ENCODE results near the gene TMEM270. TPM values are rescaled to one million over a fixed set of nuclear protein-coding genes. Genes with fewer than 3 reads are reported as not detected.
A peak's percentile ranks its signal among the peaks of the same experiment; 100 is the strongest.
"Not testable (repeated sequence)": the region's sequence is repeated elsewhere in the genome, so short reads cannot be mapped to it uniquely, and the experiment has no call there.

TMEM270 gene
- total RNA-seq, 4 donors from 2014 or later, result not detected

DNA sequence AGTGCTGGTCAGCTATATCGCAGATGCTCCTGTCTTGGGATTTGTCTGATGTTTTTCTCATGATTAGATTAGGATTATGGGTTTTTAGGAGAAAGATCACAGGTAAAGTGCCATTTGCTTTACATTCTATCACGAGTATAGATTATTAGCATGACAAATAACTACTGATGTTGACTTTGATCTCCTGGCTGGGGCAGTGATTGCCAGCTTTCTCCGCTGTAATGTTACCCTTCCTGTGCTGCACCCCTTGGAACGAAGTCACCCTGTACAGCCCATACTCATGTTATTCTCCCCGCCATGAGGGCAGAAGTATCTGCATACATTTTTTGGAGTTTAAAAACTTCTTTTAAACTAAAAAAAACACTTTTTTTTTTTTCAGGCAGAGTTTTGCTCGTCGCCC is 40.9 kb upstream of the TMEM270 start:
- no peak for DNase-seq (ENCODE audit: low spot score in 2 of 2)
- no peaks in the 10 kb centered on the region for H3K27me3 ChIP-seq
- H3K36me3 ChIP-seq, result no peaks in the 10 kb centered on the region
- TF ChIP-seq POLR2A (IDR thresholded peaks at IDR 0.05) (no peak), EP300 (IDR thresholded peaks at IDR 0.05) (no peak)
- TF ChIP-seq, protein P1, sequence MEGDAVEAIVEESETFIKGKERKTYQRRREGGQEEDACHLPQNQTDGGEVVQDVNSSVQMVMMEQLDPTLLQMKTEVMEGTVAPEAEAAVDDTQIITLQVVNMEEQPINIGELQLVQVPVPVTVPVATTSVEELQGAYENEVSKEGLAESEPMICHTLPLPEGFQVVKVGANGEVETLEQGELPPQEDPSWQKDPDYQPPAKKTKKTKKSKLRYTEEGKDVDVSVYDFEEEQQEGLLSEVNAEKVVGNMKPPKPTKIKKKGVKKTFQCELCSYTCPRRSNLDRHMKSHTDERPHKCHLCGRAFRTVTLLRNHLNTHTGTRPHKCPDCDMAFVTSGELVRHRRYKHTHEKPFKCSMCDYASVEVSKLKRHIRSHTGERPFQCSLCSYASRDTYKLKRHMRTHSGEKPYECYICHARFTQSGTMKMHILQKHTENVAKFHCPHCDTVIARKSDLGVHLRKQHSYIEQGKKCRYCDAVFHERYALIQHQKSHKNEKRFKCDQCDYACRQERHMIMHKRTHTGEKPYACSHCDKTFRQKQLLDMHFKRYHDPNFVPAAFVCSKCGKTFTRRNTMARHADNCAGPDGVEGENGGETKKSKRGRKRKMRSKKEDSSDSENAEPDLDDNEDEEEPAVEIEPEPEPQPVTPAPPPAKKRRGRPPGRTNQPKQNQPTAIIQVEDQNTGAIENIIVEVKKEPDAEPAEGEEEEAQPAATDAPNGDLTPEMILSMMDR (IDR thresholded peaks at IDR 0.05), result no peak
- 80 to 85% methylated on average over 7 of the region's 7 CpGs for WGBS, 2 donors
- no peaks in the 10 kb centered on the region for H3K4me1 ChIP-seq
- H3K27ac ChIP-seq, result no peak overlapping the region
- no peaks in the 10 kb centered on the region for H3K9me3 ChIP-seq
- no peak overlapping the region for H3K4me3 ChIP-seq

DNA sequence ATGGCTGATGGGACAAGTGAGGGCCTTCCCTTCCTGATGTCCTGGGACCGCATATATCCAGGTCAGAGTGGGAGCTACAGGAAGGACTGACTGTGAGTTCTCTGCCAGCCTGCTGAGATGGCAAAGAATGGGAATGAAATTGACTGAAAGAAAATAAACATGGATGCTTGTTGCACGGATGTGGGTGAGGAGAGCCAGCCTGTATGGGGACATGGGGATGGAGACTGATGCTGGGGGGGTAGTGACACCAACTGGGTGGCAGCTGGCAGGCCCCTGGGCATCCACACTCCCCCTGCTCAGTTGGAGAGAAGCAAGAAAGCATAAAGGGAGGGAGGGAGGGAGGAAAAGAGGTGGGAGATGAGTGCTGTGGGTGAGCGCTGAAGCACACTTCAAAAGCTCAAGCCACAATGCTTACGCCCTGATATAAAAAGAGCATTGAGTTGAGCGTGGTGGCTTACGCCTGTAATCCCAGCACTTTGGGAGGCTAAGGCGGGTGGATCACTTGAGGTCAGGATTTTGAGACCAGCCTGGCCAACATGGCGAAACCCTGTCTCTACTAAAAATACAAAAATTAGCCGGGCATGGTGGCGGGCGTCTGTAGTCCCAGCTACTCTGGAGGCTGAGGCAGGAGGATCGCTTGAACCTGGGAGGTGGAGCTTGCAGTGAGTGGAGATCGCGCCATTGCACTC is 39.2 kb upstream of the TMEM270 start:
- H3K9me3 ChIP-seq; H3K4me1 ChIP-seq; DNase-seq (ENCODE audit: low spot score in 2 of 2); H3K27me3 ChIP-seq; H3K36me3 ChIP-seq; H3K4me3 ChIP-seq: not testable (repeated sequence)
- peak overlapping the region in 1 of 4 donors; percentile 26 for H3K27ac ChIP-seq
- 89 to 91% methylated on average over 14 of the region's 14 CpGs for WGBS, 2 donors

DNA sequence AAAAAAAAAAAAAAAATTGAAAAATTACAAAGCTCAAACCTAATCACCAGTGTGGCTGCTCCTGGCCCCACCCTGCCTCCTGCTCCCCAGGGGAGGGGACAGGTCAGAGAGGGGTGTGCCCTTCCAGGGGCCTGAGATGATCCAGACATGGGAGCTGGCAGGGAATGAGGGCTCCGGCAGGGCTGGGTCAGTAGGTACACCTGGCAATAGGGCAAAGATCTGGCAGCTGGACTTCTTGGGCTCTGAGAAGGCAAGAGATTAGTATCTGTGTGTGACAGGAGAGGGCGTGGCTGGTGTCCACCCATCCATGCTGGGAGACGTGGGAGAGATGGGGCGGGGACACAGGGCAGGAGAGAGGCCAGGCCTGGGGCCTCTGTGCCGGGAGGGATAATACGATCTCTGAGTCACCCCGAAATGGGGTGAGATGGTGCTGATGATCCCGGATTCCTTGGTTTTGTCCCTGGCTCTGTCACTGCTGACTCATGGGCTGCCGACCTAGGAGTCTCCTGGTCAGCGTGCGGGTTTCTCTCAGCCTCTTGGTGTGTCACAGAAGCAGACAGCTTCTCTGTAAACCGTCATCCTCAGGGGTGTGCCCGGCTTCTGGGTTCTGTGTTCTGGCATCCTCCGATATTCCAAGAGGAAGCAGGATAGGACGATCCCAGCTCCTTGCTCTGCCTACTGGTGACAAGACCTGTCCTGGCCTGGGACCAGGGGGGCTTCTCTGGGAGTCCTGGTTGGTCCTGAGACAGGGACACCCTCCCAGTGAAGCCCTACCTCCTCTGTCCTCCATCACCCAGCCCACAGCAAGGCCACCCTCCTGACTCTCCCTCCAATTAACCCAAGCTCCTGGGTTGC is 38.4 kb upstream of the TMEM270 start:
- TF ChIP-seq, protein P1 (IDR thresholded peaks at IDR 0.05), result no peak
- TF ChIP-seq POLR2A (IDR thresholded peaks at IDR 0.05), result no peak
- TF ChIP-seq EP300 (IDR thresholded peaks at IDR 0.05), result no peak
- Histone ChIP-seq H3K27ac (peak overlapping the region in 1 of 4 donors; percentile 68), H3K4me3 (no peak overlapping the region), H3K36me3 (no peaks in the 10 kb centered on the region), H3K4me1 (peaks cover 0 to 6% (median 1%) of the 10 kb centered on the region in 4 donors), H3K27me3 (no peaks in the 10 kb centered on the region), H3K9me3 (no peaks in the 10 kb centered on the region)
- WGBS, 2 donors, result 49 to 56% methylated on average over 11 to 15 of the region's 15 CpGs
- no peak for DNase-seq (ENCODE audit: low spot score in 2 of 2)

- H3K4me1 ChIP-seq, result peaks cover 0 to 9% (median 4%) of the 10 kb centered on the region in 4 donors
- no peaks in the 10 kb centered on the region for H3K9me3 ChIP-seq
- 78 to 82% methylated on average over 5 of the region's 5 CpGs for WGBS, 2 donors
- H3K27ac ChIP-seq, result peak overlapping the region in 1 of 4 donors; percentile 68
- TF ChIP-seq POLR2A (IDR thresholded peaks at IDR 0.05) (no peak), EP300 (IDR thresholded peaks at IDR 0.05) (no peak)
- TF ChIP-seq, protein P1 (IDR thresholded peaks at IDR 0.05), result no peak
- no peak for DNase-seq (ENCODE audit: low spot score in 2 of 2)
- no peaks in the 10 kb centered on the region for H3K27me3 ChIP-seq
- H3K4me3 ChIP-seq, result no peak overlapping the region
- no peaks in the 10 kb centered on the region for H3K36me3 ChIP-seq
Measured at GRCh38 chr7:73823257-73823656, 37.7 kb upstream of the TMEM270 start.

GRCh38 chr7:73823873-73824592 is 36.9 kb upstream of the TMEM270 start:
- Histone ChIP-seq H3K27ac (no peak overlapping the region), H3K27me3 (no peaks in the 10 kb centered on the region), H3K9me3 (no peaks in the 10 kb centered on the region), H3K4me1 (peaks cover 0 to 16% (median 4%) of the 10 kb centered on the region in 4 donors), H3K36me3 (no peaks in the 10 kb centered on the region), H3K4me3 (no peak overlapping the region)
- TF ChIP-seq, protein P1 (IDR thresholded peaks at IDR 0.05), result no peak
- TF ChIP-seq EP300 (IDR thresholded peaks at IDR 0.05), result no peak
- no peak for TF ChIP-seq POLR2A (IDR thresholded peaks at IDR 0.05)
- WGBS, 2 donors, result 56 to 69% methylated on average over 11 of the region's 11 CpGs
- DNase-seq (ENCODE audit: low spot score in 2 of 2), result no peak
